Epithelial cell of prostate (primary cell): ENCODE data around the gene PFDN2.
"Not testable (repeated sequence)": the region's sequence is repeated elsewhere in the genome, so short reads cannot be mapped to it uniquely, and the experiment has no call there.

Experiments
- DNase-seq: peaks from one replicate; pipeline ENCODE4 v3.0.0-alpha.2; 2011; ENCODE audit warnings: low read depth, low spot score
- H3K27ac ChIP-seq: fragments of 450-650 bp; 2 replicates; pipeline ENCODE4 v1.5.1; 2017; ENCODE audit warnings: mild to moderate bottlenecking

The PFDN2 gene

GRCh38 chr1:161065681-161066080 is 52.2 kb downstream of the PFDN2 start:
- H3K27ac ChIP-seq, DNase-seq: not testable (repeated sequence)

GRCh38 chr1:161063936-161064335 is 53.9 kb downstream of the PFDN2 start:
- not testable (repeated sequence) for DNase-seq, H3K27ac ChIP-seq

DNA sequence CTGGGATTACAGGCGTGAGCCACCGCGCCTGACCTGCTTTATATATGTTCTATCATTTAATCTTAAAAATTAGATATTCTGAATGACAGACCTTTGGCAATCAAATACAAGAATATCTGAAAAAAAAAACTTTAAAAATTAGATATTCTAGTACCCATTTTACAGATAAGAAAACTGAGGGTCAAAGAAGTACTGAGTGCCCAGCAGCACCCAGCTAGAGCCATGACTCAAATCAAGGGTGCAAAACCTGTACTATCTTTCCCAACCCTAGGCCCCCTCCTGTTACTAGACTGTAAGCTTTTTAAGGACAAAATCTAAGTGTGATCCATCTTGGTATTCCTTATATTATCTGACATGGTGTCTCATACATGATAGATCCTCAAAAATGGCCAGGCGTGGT is 56.4 kb downstream of the PFDN2 start:
- no peak overlapping the region for H3K27ac ChIP-seq

GRCh38 chr1:161059293-161059692 is 58.5 kb downstream of the PFDN2 start:
- no peak for DNase-seq
- H3K27ac ChIP-seq: no peak overlapping the region

More for the DNA sequence above, 56.4 kb downstream of the PFDN2 start:
- no peak for DNase-seq

DNA sequence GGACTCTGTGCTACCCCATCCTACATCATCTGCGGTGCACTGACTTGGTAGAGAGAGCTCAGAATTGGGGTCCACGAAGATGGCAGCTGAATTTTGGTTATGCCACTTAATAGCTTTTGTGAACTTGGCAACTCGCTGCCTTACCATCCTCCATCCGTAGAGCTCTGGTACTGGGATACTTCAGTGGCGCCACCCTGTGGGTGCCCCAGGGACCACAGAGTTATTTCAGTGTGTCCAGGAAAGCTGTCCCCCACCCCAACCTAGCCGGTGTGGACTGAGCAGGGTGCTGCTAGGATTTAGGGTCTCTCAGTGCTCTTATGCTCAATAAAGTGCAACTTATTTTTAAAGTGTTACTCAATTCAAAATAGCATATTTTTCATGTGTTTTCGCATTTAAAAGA is 63.0 kb downstream of the PFDN2 start:
- DNase-seq: no peak
- no peak overlapping the region for H3K27ac ChIP-seq

GRCh38 chr1:161054232-161054631 is 63.6 kb downstream of the PFDN2 start:
- no peak for DNase-seq
- H3K27ac ChIP-seq: no peak overlapping the region

GRCh38 chr1:161052899-161053298 is 64.9 kb downstream of the PFDN2 start:
- no peak overlapping the region for H3K27ac ChIP-seq
- DNase-seq: no peak

DNA sequence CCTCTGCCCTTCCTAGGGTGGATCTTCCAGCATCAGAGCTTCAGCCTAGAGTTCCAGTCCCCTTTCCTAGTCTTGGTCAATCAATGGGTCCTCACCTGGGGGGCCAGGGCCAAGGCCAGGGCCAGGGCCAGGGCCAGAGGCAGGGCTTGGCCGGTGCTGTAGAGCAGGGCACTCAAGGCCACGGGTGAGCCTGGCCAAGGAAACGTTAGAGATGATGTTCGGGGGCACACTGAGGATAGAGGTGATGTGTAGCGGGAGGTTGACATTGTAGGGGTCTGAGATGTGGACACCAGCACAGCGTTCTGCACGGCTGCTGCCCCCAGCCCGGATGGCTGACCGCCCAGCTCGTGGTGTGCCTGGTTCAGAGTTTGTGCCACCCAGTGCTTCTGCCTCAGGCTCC is 66.6 kb downstream of the PFDN2 start:
- no peak for DNase-seq

More for the DNA sequence above, 66.6 kb downstream of the PFDN2 start:
- no peak overlapping the region for H3K27ac ChIP-seq
